CD14-positive monocyte (primary cell): ENCODE measurements around the gene WDR6. TPM values are rescaled to one million over a fixed set of nuclear protein-coding genes. Genes with fewer than 3 reads are reported as not detected.

Source experiments
- DNase-seq, 3 donors: peaks; one replicate each; pipeline ENCODE4 v3.0.0-alpha.2; 2011 to 2022
- H2AFZ ChIP-seq: 2 replicates; pipeline ENCODE4 v1.6.0; 2012; ENCODE audit warnings: mild to moderate bottlenecking, low read depth, low read length, inconsistent platforms; ENCODE audit not compliant: insufficient read depth, poor library complexity, severe bottlenecking
- H3K27ac ChIP-seq, 2 donors: 1 replicate in 1 of 2; 2 replicates in 1 of 2; pipeline ENCODE4 v1.5.1; 2012 to 2013; ENCODE audit warnings: low read length in 2 of 2, control low read depth in 1 of 2, inconsistent platforms in 1 of 2, low read depth in 1 of 2, mild to moderate bottlenecking in 1 of 2
- H3K27me3 ChIP-seq, 2 donors: one replicate each; pipeline versions ENCODE4 v1.6.0 to v1.6.1; 2011 to 2013; ENCODE audit warnings: low read length in 2 of 2; ENCODE audit not compliant: control insufficient read depth in 2 of 2, insufficient read depth in 2 of 2
- H3K36me3 ChIP-seq, 2 donors: replicated peaks in 1 of 2; 1 replicate in 1 of 2; 2 replicates in 1 of 2; pipeline versions ENCODE4 v1.5.1 to v1.6.1; 2012 to 2013; ENCODE audit warnings: low read length in 2 of 2, control low read depth in 1 of 2, inconsistent platforms in 1 of 2, mild to moderate bottlenecking in 1 of 2; ENCODE audit not compliant: insufficient read depth in 2 of 2, control insufficient read depth in 1 of 2
- H3K4me1 ChIP-seq, 2 donors: 1 replicate in 1 of 2; 2 replicates in 1 of 2; pipeline versions ENCODE4 v1.5.1 to v1.6.1; 2012 to 2013; ENCODE audit warnings: low read length in 2 of 2, control low read depth in 1 of 2, inconsistent platforms in 1 of 2, mild to moderate bottlenecking in 1 of 2, moderate library complexity in 1 of 2; ENCODE audit not compliant: insufficient read depth in 2 of 2, control insufficient read depth in 1 of 2
- H3K4me2 ChIP-seq: replicated peaks from 2 replicates; pipeline ENCODE3; 2012; ENCODE audit warnings: low read length, moderate library complexity, mild to moderate bottlenecking; ENCODE audit not compliant: poor library complexity, severe bottlenecking; ENCODE audit errors: extremely low read depth
- H3K4me3 ChIP-seq, 3 experiments: fragments of 200-600 bp in 1 of 3; sonication (generic) in 1 of 3; replicated peaks in 1 of 3; 1 replicate in 2 of 3; 2 replicates in 1 of 3; pipeline ENCODE4 v1.5.1; 2011 to 2013; ENCODE audit warnings: low read length in 3 of 3, mild to moderate bottlenecking in 3 of 3, control low read depth in 2 of 3, low read depth in 2 of 3, inconsistent platforms in 1 of 3, moderate library complexity in 1 of 3
- H3K79me2 ChIP-seq: 2 replicates; pipeline ENCODE4 v1.6.0; 2012; ENCODE audit warnings: mild to moderate bottlenecking, control low read depth, inconsistent platforms, low read length, moderate library complexity; ENCODE audit not compliant: insufficient read depth
- H3K9ac ChIP-seq: 2 replicates; pipeline ENCODE4 v1.6.0; 2017; ENCODE audit warnings: low read length, mild to moderate bottlenecking; ENCODE audit not compliant: insufficient read depth, poor library complexity, severe bottlenecking
- H3K9me3 ChIP-seq, 2 donors: replicated peaks in 1 of 2; 1 replicate in 1 of 2; 2 replicates in 1 of 2; pipeline versions ENCODE4 v1.5.1 to v1.6.1; 2012 to 2013; ENCODE audit warnings: low read length in 2 of 2, control low read depth in 1 of 2; ENCODE audit not compliant: control insufficient read depth in 1 of 2, insufficient read depth in 1 of 2
- H4K20me1 ChIP-seq: 2 replicates; pipeline ENCODE4 v1.6.0; 2012; ENCODE audit warnings: mild to moderate bottlenecking, low read length, control low read depth, moderate library complexity; ENCODE audit not compliant: insufficient read depth
- H3K27ac Mint-ChIP-seq, 7 donors: one replicate each; pipeline ENCODE4 v1.8.0; 2020; ENCODE audit warnings: mild to moderate bottlenecking in 7 of 7, mixed read lengths in 7 of 7, moderate library complexity in 6 of 7, inconsistent platforms in 2 of 7
- H3K27me3 Mint-ChIP-seq, 3 donors: one replicate each; pipeline ENCODE4 v1.8.0; 2021 to 2022; ENCODE audit warnings: low read depth in 3 of 3, mild to moderate bottlenecking in 3 of 3, mixed read lengths in 3 of 3, moderate library complexity in 3 of 3, inconsistent platforms in 1 of 3
- H3K36me3 Mint-ChIP-seq, 2 donors: one replicate each; pipeline ENCODE4 v1.8.0; 2020; ENCODE audit warnings: mixed read lengths in 2 of 2, inconsistent platforms in 1 of 2, mild to moderate bottlenecking in 1 of 2
- H3K4me1 Mint-ChIP-seq: one replicate; pipeline ENCODE4 v1.8.0; 2020; ENCODE audit warnings: mild to moderate bottlenecking, mixed read lengths
- H3K4me3 Mint-ChIP-seq, 2 donors: one replicate each; pipeline ENCODE4 v1.8.0; 2020; ENCODE audit warnings: mild to moderate bottlenecking in 2 of 2, mixed read lengths in 2 of 2, moderate library complexity in 1 of 2
- H3K9me3 Mint-ChIP-seq, 7 donors: one replicate each; pipeline ENCODE4 v1.8.0; 2020 to 2022; ENCODE audit warnings: mixed read lengths in 7 of 7, mild to moderate bottlenecking in 6 of 7, moderate library complexity in 6 of 7, inconsistent platforms in 2 of 7
- WGBS: methylation state at CpG from one replicate; pipeline ENCODE4 v1.1.5; 2013; ENCODE audit warnings: missing lambda C conversion rate; ENCODE audit not compliant: insufficient coverage; 5-methylcytosine and 5-hydroxymethylcytosine counted together
- intact Hi-C, 2 donors: fragments of 100-400 bp; cut with micrococcal nuclease; formaldehyde crosslinking; loops; one replicate each; pipeline versions ENCODE4 v1.15.0 to v1.15.1; 2023
- polyA plus RNA-seq, 3 donors: library from polyadenylated mRNA; depleted of rRNA in 1 of 3; unstranded in 2 of 3; stranded (reverse) in 1 of 3; fragments of 300-500 nt in 2 of 3; fragments of >200 nt in 1 of 3; fragmentation: Illumina TruSeq in 2 of 3; gene quantifications; 1 replicate in 2 of 3; 2 replicates in 1 of 3; pipeline ENCODE4 v1.2.3, GENCODE V29; 2012 to 2021
- TF ChIP-seq, protein P1 (sequence below): fragments of 200-600 bp; IDR thresholded peaks from one replicate; pipeline ENCODE4 v1.8.0; 2022; ENCODE audit warnings: antibody characterized with exemption, mild to moderate bottlenecking

WDR6 gene
- polyA plus RNA-seq, 3 donors, result 30.6 to 103 (median 46.3) TPM

DNA sequence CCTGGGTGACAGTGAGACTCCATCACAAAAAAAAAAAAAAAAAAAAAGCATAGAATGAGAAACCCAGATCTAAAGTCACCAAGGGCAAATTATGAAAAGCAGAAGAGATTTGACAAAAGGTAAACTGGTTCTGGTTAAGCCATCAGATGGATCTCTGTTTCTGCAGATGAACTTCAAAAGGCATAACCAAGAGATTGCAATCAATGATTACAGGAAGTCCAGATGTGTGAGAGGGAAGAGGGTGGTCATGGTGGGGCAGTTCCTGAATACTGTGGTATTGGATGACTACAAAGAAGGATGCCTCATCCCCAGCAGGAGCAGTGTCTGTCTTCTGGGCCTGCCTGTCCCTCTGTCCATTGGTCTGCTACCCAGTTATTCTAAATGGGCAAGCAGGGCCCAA, 13.4 kb upstream of the WDR6 start:
- Mint-ChIP-seq H3K27me3 (no peaks in the 10 kb centered on the region), H3K36me3 (peaks cover 12 to 32% of the 10 kb centered on the region in 2 donors), H3K9me3 (no peaks in the 10 kb centered on the region), H3K4me1 (peaks cover 25% of the 10 kb centered on the region), H3K4me3 (no peak overlapping the region), H3K27ac (peak overlapping the region in 1 of 7 donors; percentile 23)
- Histone ChIP-seq H3K4me3 (no peak overlapping the region), H4K20me1 (no peaks in the 10 kb centered on the region), H3K79me2 (peaks cover 23% of the 10 kb centered on the region), H3K27me3 (no peaks in the 10 kb centered on the region), H3K27ac (no peak overlapping the region), H3K9ac (no peak overlapping the region), H3K4me2 (no peak overlapping the region), H3K4me1 (peaks cover 21 to 26% of the 10 kb centered on the region in 2 donors), H3K36me3 (peaks cover 6 to 26% of the 10 kb centered on the region in 2 donors), H3K9me3 (no peaks in the 10 kb centered on the region), H2AFZ (no peak overlapping the region)
- no peak for DNase-seq
- intact Hi-C loops, result loop anchor here in 1 of 2 donors (10.0 kb wide), 1 partner anchor 161 kb away; no protein-coding TSS in a partner anchor
- TF ChIP-seq, protein P1, sequence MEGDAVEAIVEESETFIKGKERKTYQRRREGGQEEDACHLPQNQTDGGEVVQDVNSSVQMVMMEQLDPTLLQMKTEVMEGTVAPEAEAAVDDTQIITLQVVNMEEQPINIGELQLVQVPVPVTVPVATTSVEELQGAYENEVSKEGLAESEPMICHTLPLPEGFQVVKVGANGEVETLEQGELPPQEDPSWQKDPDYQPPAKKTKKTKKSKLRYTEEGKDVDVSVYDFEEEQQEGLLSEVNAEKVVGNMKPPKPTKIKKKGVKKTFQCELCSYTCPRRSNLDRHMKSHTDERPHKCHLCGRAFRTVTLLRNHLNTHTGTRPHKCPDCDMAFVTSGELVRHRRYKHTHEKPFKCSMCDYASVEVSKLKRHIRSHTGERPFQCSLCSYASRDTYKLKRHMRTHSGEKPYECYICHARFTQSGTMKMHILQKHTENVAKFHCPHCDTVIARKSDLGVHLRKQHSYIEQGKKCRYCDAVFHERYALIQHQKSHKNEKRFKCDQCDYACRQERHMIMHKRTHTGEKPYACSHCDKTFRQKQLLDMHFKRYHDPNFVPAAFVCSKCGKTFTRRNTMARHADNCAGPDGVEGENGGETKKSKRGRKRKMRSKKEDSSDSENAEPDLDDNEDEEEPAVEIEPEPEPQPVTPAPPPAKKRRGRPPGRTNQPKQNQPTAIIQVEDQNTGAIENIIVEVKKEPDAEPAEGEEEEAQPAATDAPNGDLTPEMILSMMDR, result no peak

DNA sequence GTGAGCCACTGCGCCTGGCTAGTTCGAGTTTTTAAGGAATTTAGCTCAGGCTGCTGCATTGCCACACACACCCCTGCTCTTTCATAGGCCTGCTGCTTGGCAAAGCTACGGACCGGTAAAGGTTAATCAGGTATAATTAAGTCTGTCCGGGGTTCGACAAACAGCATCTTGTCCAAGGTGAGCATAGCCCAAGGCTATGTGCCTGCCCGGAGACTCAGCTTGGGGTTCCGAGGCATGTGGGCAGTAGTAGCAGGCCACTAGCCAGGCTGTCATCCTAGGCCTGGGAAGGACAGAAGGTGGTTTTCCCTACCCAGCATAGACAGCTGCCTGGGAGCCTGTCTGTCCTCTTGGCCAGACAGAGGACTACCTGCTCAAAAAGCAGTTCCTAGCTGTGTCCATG, 10.6 kb upstream of the WDR6 start:
- Histone ChIP-seq H3K4me2 (no peak overlapping the region), H3K27me3 (no peaks in the 10 kb centered on the region), H3K9ac (no peak overlapping the region), H3K36me3 (peaks cover 6 to 26% of the 10 kb centered on the region in 2 donors), H3K79me2 (peaks cover 8% of the 10 kb centered on the region), H4K20me1 (no peaks in the 10 kb centered on the region), H2AFZ (no peak overlapping the region), H3K4me1 (peaks cover 1 to 2% of the 10 kb centered on the region in 2 donors), H3K27ac (no peak overlapping the region), H3K4me3 (no peak overlapping the region), H3K9me3 (no peaks in the 10 kb centered on the region)
- no peak overlapping the region for H3K4me3 Mint-ChIP-seq
- 98% methylated on average over 8 of the region's 8 CpGs for WGBS
- peaks cover 14 to 38% of the 10 kb centered on the region in 2 donors for H3K36me3 Mint-ChIP-seq
- H3K27ac Mint-ChIP-seq, result no peak overlapping the region
- TF ChIP-seq, protein P1, result no peak
- peaks cover 0 to 1% (median 0%) of the 10 kb centered on the region in 3 donors for H3K27me3 Mint-ChIP-seq
- DNase-seq, result no peak
- intact Hi-C loops, result loop anchor here in 1 of 2 donors (10.0 kb wide), 1 partner anchor 158 kb away; no protein-coding TSS in a partner anchor
- no peaks in the 10 kb centered on the region for H3K9me3 Mint-ChIP-seq
- H3K4me1 Mint-ChIP-seq, result peaks cover 7% of the 10 kb centered on the region
